ENCODE measurements around the gene SCG5.

Gene SCG5

DNA sequence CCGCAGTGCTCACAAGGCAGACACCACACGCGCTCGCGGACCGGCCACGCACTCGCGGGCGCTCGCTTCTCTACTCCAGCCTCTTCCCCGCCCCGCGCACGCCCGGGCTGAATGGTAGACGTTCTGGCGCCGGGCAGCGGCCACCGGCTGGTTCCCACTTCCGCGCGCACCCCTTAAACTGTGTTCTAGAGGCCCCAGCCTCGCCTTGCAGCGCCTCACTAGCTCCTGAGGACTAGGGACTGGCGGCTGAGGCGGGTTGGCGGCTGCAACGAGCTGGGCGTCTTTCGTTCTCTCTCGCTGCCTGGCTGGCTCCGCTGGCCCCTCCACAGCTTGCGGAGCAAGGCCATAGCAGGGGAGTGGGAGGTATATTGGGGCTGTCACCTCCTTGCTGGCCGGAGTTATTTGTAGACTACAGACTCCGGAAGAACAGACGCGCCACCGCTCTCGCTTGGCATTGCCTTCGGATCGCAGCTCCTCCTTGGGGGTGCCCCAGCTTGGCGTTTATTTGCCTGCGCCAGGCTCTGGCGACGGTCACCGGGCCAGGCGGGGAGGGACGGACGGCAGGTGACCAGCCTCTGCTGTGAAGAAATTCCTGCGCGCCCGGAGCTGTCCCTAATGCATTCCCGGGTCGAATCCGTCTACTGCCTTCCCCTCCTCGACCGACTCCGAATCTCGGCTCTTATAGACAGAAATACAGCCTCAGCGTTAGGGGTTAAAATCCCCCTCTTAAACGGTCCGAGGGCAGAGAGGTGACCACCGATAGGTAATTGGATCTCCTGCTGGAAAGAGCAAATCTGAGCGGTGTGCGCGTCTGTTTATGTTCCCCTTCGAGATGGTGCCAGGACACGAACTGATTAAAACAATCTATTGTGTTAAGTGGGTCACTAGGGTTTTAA lies 77.6 kb downstream of the SCG5 start:
- in situ Hi-C loops (cut with MboI; ENCODE audit: low sequenced_read_pairs) = no loop called here

DNA sequence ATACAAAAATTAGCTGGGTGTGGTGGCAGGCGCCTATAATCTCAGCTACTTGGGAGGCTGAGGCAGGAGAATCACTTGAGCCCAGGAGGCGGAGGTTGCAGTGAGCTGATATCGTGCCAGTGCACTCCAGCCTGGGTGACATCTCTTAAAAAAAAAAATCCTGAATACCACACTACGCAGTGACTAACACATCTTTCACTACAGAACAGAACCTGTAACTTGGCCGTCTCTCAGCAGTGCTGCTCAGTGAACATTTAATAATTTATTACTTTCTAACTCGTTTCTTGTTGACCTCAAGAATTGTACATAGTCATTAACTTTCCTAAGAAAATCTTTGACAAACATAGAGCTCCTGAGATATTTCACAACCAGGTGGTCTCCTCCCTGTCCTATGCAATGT lies 80.1 kb downstream of the SCG5 start:
- in situ Hi-C loops (cut with MboI; ENCODE audit: low sequenced_read_pairs) = no loop called here

DNA sequence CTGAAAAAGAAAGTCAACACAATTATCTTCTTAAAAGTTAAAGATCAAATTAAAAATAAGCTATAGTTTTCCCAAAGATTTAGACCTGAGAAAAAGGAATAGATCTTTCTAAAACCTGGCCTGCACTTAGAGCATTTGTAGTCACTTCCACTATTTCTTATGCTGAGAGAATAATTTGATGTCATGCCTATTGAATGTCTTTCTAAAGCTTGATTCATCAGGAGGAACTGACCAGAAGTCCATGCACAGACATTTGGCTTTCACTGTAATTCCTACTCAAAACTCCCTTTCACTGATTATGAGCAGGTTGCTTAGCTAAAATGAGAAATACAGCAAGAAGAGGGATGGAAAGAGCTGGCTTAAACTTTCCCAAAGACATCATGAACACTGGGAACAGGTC lies 80.6 kb downstream of the SCG5 start:
- in situ Hi-C loops (cut with MboI; ENCODE audit: low sequenced_read_pairs) = no loop called here

DNA sequence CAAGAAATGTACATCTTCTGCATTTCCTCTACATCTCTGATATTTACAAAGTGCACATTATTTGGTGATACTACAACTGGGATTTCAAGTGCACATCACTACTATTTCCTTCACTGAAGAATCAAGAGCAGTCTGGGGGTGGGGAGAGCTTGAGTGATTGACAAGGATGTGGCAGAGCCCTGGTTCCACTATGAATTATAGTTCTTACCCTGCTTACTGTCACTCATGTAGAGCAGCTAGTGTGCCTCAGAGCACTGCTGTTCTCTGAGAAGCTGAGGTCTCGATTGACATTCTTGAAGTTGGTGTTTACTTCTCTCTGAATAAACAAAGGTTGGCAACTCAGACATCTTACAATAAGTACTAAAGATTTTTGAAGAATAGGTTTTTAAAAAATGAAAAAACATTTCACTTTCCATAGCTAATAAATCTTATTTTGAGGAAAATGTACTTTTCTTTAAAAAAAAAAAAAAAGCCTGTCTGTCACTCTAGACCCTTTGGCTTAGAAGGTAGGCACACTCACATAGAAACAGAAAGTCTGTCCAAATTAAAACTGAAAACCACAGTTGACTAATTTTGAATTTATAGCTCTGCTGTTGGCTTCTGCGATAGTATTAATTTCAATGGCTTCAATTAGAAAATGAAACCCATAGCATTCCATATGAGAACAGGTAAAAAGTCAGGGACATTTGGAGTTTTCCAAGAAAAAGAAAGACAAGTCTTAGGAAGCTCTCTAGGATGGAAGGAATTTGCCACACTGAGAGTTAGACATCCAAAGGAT lies 81.8 kb downstream of the SCG5 start:
- in situ Hi-C loops (cut with MboI; ENCODE audit: low sequenced_read_pairs) = no loop called here

DNA sequence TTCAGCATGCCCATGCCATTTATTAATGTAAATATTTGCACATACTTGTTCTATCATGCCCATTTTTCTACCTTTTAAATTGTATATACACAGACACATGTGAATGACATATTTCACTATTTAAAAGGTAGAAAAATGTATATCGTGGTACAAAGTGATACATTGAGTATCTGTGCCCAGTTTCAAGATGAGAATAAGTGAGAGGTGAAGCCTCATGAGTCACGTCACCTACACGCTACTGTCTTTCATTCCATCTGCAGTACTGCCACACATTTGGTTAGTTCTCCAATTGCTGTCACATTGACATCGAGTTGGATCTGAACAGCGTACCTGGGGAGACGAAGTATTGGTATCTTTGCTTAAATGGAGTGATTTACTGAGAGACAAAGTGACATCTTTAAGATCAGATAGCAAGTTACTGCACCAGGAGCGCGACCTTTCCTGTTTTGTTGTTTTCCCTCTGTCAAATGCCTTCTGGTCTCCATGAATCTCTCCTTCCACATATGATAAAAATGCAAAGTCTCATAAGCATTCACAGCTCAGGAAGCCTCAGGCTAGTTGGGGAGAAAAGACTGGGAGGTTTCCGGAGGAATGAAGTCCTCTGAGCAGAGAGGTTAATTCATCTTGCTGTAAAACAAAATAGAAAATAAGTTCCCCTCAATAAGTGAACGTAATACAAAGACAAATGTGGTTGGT lies 88.3 kb downstream of the SCG5 start:
- in situ Hi-C loops (cut with MboI; ENCODE audit: low sequenced_read_pairs) = no loop called here

DNA sequence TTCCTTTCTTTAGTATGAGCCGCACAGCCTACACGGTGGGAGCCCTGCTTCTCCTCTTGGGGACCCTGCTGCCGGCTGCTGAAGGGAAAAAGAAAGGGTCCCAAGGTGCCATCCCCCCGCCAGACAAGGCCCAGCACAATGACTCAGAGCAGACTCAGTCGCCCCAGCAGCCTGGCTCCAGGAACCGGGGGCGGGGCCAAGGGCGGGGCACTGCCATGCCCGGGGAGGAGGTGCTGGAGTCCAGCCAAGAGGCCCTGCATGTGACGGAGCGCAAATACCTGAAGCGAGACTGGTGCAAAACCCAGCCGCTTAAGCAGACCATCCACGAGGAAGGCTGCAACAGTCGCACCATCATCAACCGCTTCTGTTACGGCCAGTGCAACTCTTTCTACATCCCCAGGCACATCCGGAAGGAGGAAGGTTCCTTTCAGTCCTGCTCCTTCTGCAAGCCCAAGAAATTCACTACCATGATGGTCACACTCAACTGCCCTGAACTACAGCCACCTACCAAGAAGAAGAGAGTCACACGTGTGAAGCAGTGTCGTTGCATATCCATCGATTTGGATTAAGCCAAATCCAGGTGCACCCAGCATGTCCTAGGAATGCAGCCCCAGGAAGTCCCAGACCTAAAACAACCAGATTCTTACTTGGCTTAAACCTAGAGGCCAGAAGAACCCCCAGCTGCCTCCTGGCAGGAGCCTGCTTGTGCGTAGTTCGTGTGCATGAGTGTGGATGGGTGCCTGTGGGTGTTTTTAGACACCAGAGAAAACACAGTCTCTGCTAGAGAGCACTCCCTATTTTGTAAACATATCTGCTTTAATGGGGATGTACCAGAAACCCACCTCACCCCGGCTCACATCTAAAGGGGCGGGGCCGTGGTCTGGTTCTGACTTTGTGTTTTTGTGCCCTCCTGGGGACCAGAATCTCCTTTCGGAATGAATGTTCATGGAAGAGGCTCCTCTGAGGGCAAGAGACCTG lies 89.5 kb downstream of the SCG5 start:
- in situ Hi-C loops (cut with MboI; ENCODE audit: low sequenced_read_pairs) = no loop called here

DNA sequence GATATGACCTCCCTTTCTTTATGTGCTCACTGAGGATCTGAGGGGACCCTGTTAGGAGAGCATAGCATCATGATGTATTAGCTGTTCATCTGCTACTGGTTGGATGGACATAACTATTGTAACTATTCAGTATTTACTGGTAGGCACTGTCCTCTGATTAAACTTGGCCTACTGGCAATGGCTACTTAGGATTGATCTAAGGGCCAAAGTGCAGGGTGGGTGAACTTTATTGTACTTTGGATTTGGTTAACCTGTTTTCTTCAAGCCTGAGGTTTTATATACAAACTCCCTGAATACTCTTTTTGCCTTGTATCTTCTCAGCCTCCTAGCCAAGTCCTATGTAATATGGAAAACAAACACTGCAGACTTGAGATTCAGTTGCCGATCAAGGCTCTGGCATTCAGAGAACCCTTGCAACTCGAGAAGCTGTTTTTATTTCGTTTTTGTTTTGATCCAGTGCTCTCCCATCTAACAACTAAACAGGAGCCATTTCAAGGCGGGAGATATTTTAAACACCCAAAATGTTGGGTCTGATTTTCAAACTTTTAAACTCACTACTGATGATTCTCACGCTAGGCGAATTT lies 91.2 kb downstream of the SCG5 start:
- in situ Hi-C loops (cut with MboI; ENCODE audit: low sequenced_read_pairs) = no loop called here

DNA sequence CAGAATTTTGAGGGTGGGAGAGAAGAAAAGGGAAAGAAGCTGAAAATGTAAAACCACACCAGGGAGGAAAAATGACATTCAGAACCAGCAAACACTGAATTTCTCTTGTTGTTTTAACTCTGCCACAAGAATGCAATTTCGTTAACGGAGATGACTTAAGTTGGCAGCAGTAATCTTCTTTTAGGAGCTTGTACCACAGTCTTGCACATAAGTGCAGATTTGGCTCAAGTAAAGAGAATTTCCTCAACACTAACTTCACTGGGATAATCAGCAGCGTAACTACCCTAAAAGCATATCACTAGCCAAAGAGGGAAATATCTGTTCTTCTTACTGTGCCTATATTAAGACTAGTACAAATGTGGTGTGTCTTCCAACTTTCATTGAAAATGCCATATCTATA lies 91.8 kb downstream of the SCG5 start:
- in situ Hi-C loops (cut with MboI; ENCODE audit: low sequenced_read_pairs) = no loop called here

DNA sequence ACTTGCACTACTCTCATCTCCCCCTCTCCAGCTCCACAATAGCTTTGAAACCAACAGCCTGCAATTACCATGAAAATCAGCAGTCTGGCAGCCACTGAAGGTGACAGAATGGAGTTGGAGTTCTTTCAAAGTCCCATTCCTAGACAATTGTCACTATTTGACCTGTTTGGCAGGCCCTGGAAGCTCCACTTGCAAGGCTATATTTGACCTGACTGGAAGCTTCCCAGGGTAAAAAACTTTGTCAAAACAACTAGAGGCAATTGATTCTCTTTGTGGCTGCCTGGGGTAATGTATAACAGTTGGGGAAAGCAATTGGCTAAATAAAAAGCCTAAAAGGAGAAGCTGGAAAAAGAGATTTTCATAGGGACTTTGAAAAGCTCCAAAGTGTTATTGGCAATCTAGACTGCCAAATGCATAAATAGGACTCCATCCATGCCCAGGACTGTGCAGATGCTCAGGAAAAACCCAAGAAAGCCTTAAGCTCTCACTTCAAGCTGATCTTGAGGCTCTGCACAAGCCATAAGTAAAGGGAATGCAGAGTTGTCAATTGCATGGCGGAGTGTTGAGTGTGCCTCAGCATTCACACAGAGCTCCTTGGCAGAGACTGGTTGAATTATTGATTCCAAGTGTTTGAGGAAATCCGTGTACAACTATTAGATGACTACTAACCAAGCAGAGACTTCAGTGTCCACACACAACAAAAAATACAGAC lies 94.6 kb downstream of the SCG5 start:
- in situ Hi-C loops (cut with MboI; ENCODE audit: low sequenced_read_pairs) = no loop called here

DNA sequence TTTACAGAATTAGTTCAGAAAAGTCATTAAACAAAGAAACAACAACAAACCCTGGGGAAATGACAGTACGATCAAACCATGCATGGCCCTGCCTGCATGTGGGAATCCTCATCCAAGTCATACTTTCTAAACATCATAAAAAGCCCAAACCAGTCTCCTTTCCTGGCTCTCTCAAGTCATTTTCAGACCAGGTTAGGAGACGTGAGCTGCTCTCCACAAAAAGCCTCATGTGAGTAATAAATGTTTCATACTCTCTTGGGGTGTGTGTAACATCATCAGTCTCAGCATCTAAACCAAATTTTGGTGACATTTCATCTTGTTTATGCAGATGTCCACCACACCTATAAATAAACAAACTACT lies 95.2 kb downstream of the SCG5 start:
- in situ Hi-C loops (cut with MboI; ENCODE audit: low sequenced_read_pairs) = no loop called here

DNA sequence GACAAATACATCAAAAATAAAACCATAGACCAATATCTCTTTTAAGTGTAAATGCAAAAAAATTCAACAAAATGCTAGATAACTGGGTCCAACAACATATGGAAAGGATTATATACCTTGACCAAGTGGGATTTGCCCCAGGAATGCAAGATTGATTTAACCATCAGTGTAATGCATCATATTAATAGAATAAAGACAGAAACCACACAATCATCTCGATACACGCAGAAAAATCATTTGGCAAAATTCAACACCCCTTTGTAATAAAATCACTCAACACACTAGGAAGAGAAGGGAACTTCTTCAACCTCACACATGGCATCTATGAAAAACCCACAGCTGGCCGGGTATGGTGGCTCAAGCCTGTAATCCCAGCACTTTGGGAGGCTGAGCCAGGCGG lies 95.8 kb downstream of the SCG5 start:
- in situ Hi-C loops (cut with MboI; ENCODE audit: low sequenced_read_pairs) = no loop called here

DNA sequence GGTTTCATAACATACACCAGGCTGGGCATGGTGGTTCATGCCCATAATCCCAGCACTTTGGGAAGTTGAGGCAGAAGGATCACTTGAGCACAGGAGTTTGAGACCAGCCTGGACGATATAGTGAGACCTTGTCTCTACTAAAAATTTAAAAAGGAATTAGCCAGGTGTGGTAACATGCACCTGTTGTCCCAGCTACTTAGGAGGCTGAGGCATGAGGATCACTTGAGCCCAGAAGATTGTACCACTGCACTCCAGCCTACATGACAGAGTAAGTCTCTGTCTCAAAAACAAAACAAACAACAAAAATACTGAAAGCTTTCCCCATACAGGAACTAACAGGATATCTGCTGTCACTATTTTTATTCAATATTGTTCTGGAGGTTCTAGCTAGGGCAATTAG lies 97.2 kb downstream of the SCG5 start:
- in situ Hi-C loops (cut with MboI; ENCODE audit: low sequenced_read_pairs) = no loop called here

DNA sequence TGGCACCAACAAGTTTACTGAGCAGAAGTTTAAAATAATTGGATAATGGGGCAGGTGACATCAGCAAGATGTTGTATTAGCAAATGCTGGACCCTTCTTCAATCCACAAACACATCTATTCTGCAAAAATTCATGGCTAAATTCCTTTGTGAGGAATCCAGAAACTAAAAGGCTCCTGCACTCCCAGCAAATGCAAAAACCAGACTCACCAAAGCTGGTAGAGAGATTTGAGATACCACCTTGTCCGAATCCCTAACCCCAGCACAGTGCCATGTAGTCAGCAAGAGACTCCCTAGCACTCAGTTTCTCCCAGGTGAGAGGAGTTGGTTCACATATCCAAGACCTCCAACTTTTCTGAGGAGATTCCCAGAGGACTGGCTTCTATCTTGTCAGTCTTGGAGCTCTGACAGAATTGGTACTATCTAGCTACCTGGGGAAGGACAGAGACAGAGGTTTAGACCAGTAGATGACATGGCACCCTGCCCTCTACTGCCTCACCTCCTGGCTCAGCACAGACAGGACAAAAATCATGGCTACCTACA lies 98.1 kb downstream of the SCG5 start:
- in situ Hi-C loops (cut with MboI; ENCODE audit: low sequenced_read_pairs) = no loop called here

DNA sequence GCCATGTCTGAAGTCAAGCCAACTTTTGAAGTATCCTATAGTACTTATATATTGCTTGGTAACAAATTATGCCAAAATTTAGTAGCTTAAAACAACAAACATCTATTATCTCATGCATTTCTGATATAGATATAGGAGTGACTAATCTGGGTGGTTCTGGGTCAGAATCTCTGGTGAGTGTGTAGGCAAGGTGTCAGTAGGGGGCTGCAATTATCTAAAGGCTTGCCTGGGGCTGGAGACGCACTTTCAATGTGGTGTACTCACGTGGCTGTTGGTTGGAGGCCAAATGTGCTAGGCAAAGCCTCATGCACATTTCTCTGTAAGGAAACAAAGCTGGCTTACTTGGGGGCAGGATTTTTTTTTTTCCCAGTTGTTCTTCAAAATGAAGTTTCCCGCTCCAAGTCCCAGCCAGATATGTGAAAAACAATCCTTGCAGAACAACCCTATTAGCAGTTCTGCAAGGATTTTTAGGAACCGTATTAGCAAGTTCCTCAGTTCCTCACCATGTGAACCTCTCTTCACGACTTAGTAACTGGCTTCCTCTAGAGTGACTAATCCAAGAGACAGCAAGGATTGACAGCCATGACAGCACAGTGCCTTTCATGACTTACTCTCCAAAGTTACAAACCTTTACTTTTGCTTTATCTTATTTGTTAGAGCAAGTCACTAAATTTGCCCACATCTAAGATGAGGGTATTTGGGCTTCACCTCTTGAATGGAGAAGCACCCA lies 102.1 kb downstream of the SCG5 start:
- in situ Hi-C loops (cut with MboI; ENCODE audit: low sequenced_read_pairs) = no loop called here

DNA sequence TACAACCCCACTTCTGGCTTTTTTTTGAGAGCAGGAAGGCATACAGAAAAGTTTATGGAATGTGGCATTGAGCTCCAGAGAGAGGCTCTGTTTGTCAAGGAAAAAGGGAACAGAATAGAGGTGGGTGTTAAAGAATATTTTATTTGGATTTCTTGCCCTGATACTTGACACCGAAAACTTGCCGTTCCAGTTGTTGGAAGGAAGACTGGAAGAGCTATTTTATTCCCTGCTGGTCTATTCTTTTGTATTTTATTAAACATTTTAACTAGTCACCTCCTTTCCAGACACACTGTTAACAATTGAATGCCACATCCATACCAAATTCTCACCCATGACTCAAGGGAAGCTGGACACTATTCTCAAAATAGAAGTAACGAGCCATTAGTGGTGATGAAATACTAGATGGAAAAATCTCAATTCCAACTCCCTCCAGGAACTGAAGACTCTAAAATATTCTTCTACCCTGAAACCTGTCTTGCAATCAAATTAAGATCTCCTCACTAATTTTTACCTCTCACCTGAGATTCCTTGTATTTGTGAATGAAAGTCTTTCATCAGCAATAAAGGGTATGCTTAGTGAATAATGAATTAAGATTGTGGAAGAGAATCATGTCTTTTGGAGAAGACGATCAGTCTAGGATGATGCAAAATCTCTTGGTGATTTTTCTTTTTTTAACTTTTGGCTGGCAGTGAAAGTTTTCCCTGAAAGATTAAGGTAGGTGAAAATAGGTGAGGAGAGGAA lies 104.8 kb downstream of the SCG5 start:
- in situ Hi-C loops (cut with MboI; ENCODE audit: low sequenced_read_pairs) = no loop called here

Measured in HL-60/S4 treated with phorbol 12-myristate 13-acetate at 8.2 ng/mL for 4 days and 3 days (cell line).